AG04449 (cell line): ENCODE data around the gene THADA.

ENCODE experiments used
- CTCF ChIA-PET: fragments of 350-600 bp; formaldehyde crosslinking; extraction: SDS; loops from one replicate; lab custom pipeline; 2021; ENCODE audit warnings: antibody characterized with exemption; lab: Yijun Ruan, JAX
- POLR2A ChIA-PET: fragments of 400-600, 350-600 bp; formaldehyde crosslinking; extraction: SDS; loops from one replicate; lab custom pipeline; 2020; ENCODE audit warnings: antibody characterized with exemption, inconsistent platforms; lab: Yijun Ruan, JAX
- DNase-seq: peaks from one replicate; pipeline ENCODE4 v3.0.0-alpha.2; 2010; ENCODE audit warnings: low read depth, low spot score
- H3K4me3 ChIP-seq: 2 replicates; pipeline ENCODE4 v1.5.1; 2011; ENCODE audit warnings: low read depth, mild to moderate bottlenecking, control low read depth, low read length
- TF ChIP-seq, protein P1 (sequence below): IDR thresholded peaks from one replicate; pipeline ENCODE4 v1.5.1; 2011; ENCODE audit warnings: mild to moderate bottlenecking, moderate library complexity, low read length, control low read depth, inconsistent platforms; ENCODE audit not compliant: insufficient read depth; ENCODE audit errors: missing control alignments

The THADA gene

DNA sequence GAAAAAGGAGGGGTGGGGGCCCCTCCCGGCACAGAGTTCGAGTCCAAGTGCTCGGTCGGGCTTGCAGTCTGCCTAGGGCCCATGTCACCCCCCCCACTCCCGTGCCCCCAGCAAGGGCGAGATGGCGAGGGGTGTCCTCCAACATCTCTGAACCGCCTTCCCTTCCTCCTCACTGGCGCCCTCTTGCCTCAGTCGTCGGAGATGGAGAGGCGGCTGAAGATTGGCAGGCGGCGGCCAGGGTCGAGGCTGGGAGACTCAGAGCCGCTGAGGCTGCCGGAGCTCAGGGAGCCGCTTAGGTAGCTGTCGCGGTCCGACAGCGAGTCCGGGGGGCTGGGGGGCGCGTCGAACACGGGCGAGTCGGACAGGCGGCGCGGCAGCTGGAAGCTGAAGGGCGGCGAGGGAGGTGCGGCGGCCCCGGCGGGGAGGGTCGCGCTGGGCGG lies 371.7 kb downstream of the THADA start:
- ChIA-PET CTCF (interaction anchor here (0.8 to 15.0 kb wide), 23 partner anchors 12 to 395 kb away, joined by 3 to 293 read pairs (median 4); no protein-coding TSS in a partner anchor), POLR2A (interaction anchor here (1.0 to 1.8 kb wide), 6 partner anchors 183 to 414 kb away, joined by 3 to 11 read pairs (median 5); no protein-coding TSS in a partner anchor)
- TF ChIP-seq, protein P1, sequence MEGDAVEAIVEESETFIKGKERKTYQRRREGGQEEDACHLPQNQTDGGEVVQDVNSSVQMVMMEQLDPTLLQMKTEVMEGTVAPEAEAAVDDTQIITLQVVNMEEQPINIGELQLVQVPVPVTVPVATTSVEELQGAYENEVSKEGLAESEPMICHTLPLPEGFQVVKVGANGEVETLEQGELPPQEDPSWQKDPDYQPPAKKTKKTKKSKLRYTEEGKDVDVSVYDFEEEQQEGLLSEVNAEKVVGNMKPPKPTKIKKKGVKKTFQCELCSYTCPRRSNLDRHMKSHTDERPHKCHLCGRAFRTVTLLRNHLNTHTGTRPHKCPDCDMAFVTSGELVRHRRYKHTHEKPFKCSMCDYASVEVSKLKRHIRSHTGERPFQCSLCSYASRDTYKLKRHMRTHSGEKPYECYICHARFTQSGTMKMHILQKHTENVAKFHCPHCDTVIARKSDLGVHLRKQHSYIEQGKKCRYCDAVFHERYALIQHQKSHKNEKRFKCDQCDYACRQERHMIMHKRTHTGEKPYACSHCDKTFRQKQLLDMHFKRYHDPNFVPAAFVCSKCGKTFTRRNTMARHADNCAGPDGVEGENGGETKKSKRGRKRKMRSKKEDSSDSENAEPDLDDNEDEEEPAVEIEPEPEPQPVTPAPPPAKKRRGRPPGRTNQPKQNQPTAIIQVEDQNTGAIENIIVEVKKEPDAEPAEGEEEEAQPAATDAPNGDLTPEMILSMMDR: peak; percentile 80
- no peak for DNase-seq
- peak overlapping the region; percentile 86 for H3K4me3 ChIP-seq

DNA sequence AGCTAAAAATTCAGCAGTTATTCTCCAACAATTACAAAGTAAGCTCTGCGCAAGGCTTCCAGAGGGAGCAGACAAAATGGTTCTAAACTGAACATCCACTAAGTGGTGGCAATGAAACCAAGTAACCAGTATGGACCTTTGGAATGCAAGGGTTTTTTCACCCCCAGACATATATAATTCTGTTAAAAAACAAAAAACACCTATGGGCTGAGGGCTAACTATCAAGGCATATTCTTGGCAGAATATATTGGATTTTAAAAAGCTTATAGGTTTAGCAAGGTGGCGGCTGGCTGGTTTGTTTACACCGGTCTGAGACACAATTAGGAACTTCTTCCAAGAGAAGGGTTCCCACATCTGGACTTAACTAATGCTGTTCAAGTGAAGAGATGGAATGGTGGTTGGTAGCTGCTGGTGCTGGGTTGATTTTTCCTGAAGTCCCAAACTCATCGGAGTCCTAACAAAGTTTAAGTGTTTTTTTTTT lies 372.3 kb downstream of the THADA start:
- TF ChIP-seq, protein P1: no peak
- peak overlapping the region; percentile 86 for H3K4me3 ChIP-seq
- ChIA-PET POLR2A (interaction anchor here (0.6 to 1.8 kb wide), 4 partner anchors 55 to 273 kb away, joined by 3 to 8 read pairs (median 4); no protein-coding TSS in a partner anchor), CTCF (interaction anchor here (0.8 to 15.0 kb wide), 18 partner anchors 11 to 395 kb away, joined by 3 to 293 read pairs (median 4); no protein-coding TSS in a partner anchor)
- no peak for DNase-seq

DNA sequence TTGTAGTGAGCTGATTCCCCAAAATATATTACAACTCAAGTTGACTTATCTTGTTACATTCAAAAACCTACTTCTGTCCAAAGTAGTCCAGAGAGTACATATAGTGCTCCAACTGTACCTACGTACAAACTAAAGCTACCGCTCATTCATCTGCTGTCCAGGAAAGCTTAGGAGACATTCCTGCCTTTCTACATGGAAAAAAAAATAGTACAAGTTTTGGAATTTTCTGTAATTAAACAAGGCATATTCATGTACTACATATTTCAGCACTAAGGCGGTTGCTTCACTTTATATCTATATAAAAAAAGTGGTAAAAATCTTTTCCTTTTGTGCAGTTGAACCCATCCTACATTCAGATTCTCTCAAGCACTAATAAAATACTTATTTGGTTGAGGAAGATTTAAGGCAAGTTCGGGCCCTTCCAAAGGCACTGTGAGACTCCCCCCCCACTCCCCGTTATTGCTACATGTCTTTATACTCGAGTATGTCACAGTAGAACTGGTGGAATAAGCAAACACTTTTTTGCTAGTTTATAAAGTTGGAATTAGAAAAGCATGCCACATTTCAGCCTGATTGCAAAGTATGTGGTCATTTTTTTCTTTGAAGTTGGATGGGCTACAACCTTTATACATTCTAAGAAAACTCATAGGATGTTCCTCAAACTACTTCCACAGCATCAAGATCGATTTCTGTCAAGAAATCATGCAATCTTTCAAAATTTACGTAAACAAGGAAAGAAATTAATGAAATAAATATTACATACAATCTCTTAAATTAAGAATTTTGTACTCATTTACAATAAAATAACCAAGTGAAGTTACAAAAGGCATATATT lies 373.1 kb downstream of the THADA start:
- peak overlapping the region; percentile 86 for H3K4me3 ChIP-seq
- ChIA-PET POLR2A (interaction anchor here (0.7 to 2.6 kb wide), 13 partner anchors 136 to 318 kb away, joined by 3 to 16 read pairs (median 4); no protein-coding TSS in a partner anchor), CTCF (interaction anchor here (0.7 to 15.0 kb wide), 22 partner anchors 11 to 411 kb away, joined by 3 to 293 read pairs (median 4); no protein-coding TSS in a partner anchor)
- TF ChIP-seq, protein P1: no peak
- DNase-seq: no peak

DNA sequence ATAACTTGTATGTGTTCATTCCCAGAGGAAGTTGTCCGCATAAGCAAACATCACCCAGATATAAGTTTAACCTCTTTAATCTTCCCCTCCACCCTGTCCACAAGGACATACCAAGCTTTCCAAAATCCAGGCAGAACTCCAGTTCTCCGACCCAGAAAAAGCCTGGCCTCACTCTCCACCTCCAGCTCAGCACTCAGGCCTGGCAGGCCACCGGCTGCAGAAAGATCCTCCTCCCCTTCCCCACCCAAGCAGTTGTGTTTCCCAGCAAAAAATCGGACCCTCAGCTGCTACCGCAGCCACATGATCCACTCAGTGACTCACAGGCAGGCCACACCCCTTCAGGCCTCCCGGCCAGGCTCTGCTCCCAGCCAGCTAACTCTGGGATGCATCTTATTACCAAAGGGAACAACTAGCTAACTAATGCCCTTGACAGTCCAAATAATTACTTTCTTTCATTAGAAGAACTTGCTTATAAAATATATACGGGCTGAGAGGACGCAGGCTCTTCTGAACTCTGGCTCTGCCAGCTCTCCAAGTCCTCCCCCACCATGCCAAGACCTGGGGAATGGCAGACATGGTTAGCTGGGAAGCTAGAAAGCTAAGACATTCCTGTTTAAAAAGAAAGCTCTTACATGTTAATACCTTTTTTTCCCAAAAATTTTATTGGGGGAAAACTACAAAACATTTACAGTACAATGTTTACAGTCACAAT lies 373.9 kb downstream of the THADA start:
- POLR2A ChIA-PET: interaction anchor here (0.7 to 2.6 kb wide), 15 partner anchors 135 to 318 kb away, joined by 3 to 16 read pairs (median 4); no protein-coding TSS in a partner anchor
- peak overlapping the region; percentile 86 for H3K4me3 ChIP-seq
- peak; percentile 73 for DNase-seq
- CTCF ChIA-PET: interaction anchor here (0.7 to 15.0 kb wide), 18 partner anchors 7 to 411 kb away, joined by 3 to 293 read pairs (median 4); no protein-coding TSS in a partner anchor
- TF ChIP-seq, protein P1: no peak

DNA sequence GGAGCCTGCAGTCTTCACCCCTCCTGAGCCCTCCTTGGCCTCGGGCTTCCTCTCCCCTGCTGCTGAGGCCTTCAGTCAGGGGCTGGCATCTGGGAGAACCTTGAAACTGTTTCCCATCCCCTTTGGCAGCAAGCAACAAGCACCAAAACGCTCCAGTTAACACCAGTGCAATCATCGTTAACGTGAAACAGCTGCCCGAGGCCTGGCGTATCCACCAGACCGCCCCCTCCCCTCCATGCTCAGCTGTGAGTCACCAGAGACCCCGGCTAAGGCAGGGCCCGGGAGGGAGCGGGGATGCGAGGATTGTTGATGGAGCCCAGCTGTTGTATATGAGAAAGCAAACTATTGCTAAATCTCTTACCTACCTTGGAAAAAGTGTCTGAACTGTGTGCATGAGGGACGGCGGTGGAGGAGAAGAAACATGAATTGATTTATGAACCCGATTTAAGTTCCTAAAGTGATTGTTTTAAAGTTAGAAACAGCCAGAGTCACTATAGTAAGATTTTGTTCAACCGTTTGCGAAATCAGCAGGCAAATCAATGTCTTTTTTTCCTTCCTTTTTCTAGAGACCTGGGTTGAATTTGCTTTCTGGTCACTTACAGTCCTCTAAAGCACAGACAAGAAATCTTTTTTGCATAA lies 374.6 kb downstream of the THADA start:
- ChIA-PET POLR2A (interaction anchor here (0.9 to 3.1 kb wide), 14 partner anchors 135 to 274 kb away, joined by 3 to 17 read pairs (median 5); no protein-coding TSS in a partner anchor), CTCF (interaction anchor here (0.9 to 15.0 kb wide), 15 partner anchors 8 to 410 kb away, joined by 3 to 293 read pairs (median 6); no protein-coding TSS in a partner anchor)
- peak overlapping the region; percentile 86 for H3K4me3 ChIP-seq
- DNase-seq: no peak
- TF ChIP-seq, protein P1: no peak
